ENCODE measurements around the gene CTSV. TPM values are rescaled to one million over a fixed set of nuclear protein-coding genes. Genes with fewer than 3 reads are reported as not detected.
"Not testable (repeated sequence)": the region's sequence is repeated elsewhere in the genome, so short reads cannot be mapped to it uniquely, and the experiment has no call there.

Gene CTSV
- total RNA-seq, 1 experiment from 2014 or later, result 82.2 TPM

DNA sequence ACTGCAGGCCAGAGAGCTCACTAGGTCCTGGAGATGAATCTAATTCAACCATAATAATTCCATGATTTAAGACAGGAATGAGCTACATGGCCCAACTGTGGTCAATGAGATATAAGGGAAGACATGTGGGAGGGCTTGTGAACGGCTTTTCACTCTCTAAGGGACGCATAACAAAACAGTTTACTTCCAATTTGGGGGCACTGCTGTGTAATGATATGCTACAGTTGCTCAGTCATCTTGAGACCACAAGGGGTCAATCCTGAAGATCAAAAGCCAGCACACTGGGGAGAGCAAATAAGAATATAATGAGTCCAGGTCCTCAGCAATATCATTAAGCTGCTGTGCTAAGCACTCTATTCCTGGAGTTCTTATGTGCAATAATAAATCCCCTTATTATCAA is 46.6 kb downstream of the CTSV start:
- not testable (repeated sequence) for H3K23me2 ChIP-seq (ENCODE audit: insufficient read length, low read depth, low read length, poor library complexity, severe bottlenecking); H3K4ac ChIP-seq (ENCODE audit: low read depth, low read length); H3K4me2 ChIP-seq (ENCODE audit: insufficient read depth, insufficient read length, low read length); H3K56ac ChIP-seq (ENCODE audit: insufficient read length, low read depth, low read length); H3K27me3 Mint-ChIP-seq (ENCODE audit: low read depth); H3T11ph ChIP-seq (ENCODE audit: low read length); H3K27ac ChIP-seq (ENCODE audit: insufficient read length, low read depth, low read length); H3K36me3 Mint-ChIP-seq (ENCODE audit: insufficient read depth in 1 of 3, low read depth in 3 of 3); H3K79me2 ChIP-seq (ENCODE audit: insufficient read depth, low read length); DNase-seq; H2BK5ac ChIP-seq (ENCODE audit: insufficient read length, low read length); H3K18ac ChIP-seq (ENCODE audit: insufficient read length, low read depth, low read length); H2BK120ac ChIP-seq (ENCODE audit: low read depth, low read length, poor library complexity, severe bottlenecking); H3K4me3 Mint-ChIP-seq; H4K8ac ChIP-seq (replicated peaks; ENCODE audit: insufficient read length, low read depth, low read length); H3K9me3 Mint-ChIP-seq; H3K79me1 ChIP-seq (ENCODE audit: insufficient read depth, low read depth, low read length, poor library complexity, severe bottlenecking); H2BK20ac ChIP-seq (ENCODE audit: low read depth, low read length, poor library complexity, severe bottlenecking); H4K5ac ChIP-seq (ENCODE audit: insufficient read length, low read depth, low read length); H3K9me3 ChIP-seq (ENCODE audit: control insufficient read depth, low read depth, low read length); H3K9ac ChIP-seq (ENCODE audit: extremely low read depth, insufficient read length, low read length); H3K4me1 ChIP-seq (ENCODE audit: insufficient read depth, low read length); H4K91ac ChIP-seq (ENCODE audit: insufficient read length, low read depth, low read length); H2BK12ac ChIP-seq (ENCODE audit: insufficient read length, low read depth, low read length); H4K20me1 ChIP-seq (ENCODE audit: control insufficient read depth, insufficient read depth, insufficient read length); H3K23ac ChIP-seq (ENCODE audit: insufficient read length, low read depth, low read length); H2BK15ac ChIP-seq (ENCODE audit: low read depth, low read length); H2AFZ ChIP-seq (ENCODE audit: low read length); H3K27me3 ChIP-seq (ENCODE audit: insufficient read depth, low read length); H3K14ac ChIP-seq (ENCODE audit: insufficient read depth, low read length); H2AK5ac ChIP-seq (ENCODE audit: insufficient read length, low read length)
- Mint-ChIP-seq H3K27ac (0 out of 7 replicates have a peak overlapping the region, but pooled peaks of 1 of the 3 experiments have one; percentile 63), H3K4me1 (peaks cover 22 to 25% of the 10 kb centered on the region in 2 experiments)
- no CpG with 5 or more reads among the region's 2 CpGs for WGBS (ENCODE audit: extremely low coverage, insufficient read length, low lambda C conversion rate)

DNA sequence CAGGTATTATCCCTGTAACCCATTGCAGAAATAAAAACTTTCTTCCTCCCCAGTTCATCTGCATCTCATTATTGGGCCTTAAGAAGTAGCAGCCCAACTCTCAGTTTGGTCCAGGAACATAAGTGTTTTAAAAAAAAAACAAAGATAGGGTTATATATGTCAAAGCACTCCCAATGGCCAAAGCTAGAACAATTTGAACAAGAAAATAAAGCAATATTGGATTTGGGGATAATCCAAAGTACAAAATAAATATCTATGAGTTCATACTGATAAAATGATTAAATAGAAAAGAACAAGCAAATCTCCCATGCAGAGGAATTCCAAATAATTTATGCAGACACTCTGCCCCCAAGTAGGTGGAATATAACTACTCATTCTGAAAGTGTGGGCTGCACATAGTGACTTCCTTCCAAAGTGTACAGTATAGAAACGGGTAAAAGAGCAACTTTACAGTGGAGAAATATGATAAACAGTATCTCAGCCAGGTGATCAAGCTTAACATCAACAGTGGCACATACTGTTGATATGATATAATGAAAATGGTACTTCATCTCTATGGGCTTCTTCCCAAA is 49.1 kb downstream of the CTSV start:
- H3K56ac ChIP-seq (ENCODE audit: insufficient read length, low read depth, low read length); H3K18ac ChIP-seq (ENCODE audit: insufficient read length, low read depth, low read length); H2BK12ac ChIP-seq (ENCODE audit: insufficient read length, low read depth, low read length); H2AFZ ChIP-seq (ENCODE audit: low read length); H2BK5ac ChIP-seq (ENCODE audit: insufficient read length, low read length); H3K9ac ChIP-seq (ENCODE audit: extremely low read depth, insufficient read length, low read length); H3K23me2 ChIP-seq (ENCODE audit: insufficient read length, low read depth, low read length, poor library complexity, severe bottlenecking); H4K20me1 ChIP-seq (ENCODE audit: control insufficient read depth, insufficient read depth, insufficient read length); H3K23ac ChIP-seq (ENCODE audit: insufficient read length, low read depth, low read length); H2BK15ac ChIP-seq (ENCODE audit: low read depth, low read length); H3K4me3 Mint-ChIP-seq; H3K9me3 Mint-ChIP-seq; H4K5ac ChIP-seq (ENCODE audit: insufficient read length, low read depth, low read length); DNase-seq; H2BK20ac ChIP-seq (ENCODE audit: low read depth, low read length, poor library complexity, severe bottlenecking); H4K91ac ChIP-seq (ENCODE audit: insufficient read length, low read depth, low read length); H2BK120ac ChIP-seq (ENCODE audit: low read depth, low read length, poor library complexity, severe bottlenecking); H3K27ac ChIP-seq (ENCODE audit: insufficient read length, low read depth, low read length); H2AK5ac ChIP-seq (ENCODE audit: insufficient read length, low read length); H4K8ac ChIP-seq (replicated peaks; ENCODE audit: insufficient read length, low read depth, low read length); H3K79me2 ChIP-seq (ENCODE audit: insufficient read depth, low read length); H3K4me1 ChIP-seq (ENCODE audit: insufficient read depth, low read length); H3K4ac ChIP-seq (ENCODE audit: low read depth, low read length); H3K14ac ChIP-seq (ENCODE audit: insufficient read depth, low read length); H3K27me3 ChIP-seq (ENCODE audit: insufficient read depth, low read length); H3K4me2 ChIP-seq (ENCODE audit: insufficient read depth, insufficient read length, low read length); H3T11ph ChIP-seq (ENCODE audit: low read length); H3K27me3 Mint-ChIP-seq (ENCODE audit: low read depth); H3K9me3 ChIP-seq (ENCODE audit: control insufficient read depth, low read depth, low read length); H3K36me3 Mint-ChIP-seq (ENCODE audit: insufficient read depth in 1 of 3, low read depth in 3 of 3); H3K79me1 ChIP-seq (ENCODE audit: insufficient read depth, low read depth, low read length, poor library complexity, severe bottlenecking): not testable (repeated sequence)
- no CpG with 5 or more reads among the region's 1 CpG for WGBS (ENCODE audit: extremely low coverage, insufficient read length, low lambda C conversion rate)
- peaks cover 23 to 25% of the 10 kb centered on the region in 2 experiments for H3K4me1 Mint-ChIP-seq
- H3K27ac Mint-ChIP-seq, result peak overlapping the region in 1 of 3 experiments; percentile 18; a peak in 2 of 7 replicates

All from H9 (cell line).